Bronchial epithelial cell (primary cell): Measurements from ENCODE around the gene HBEGF. TPM values are rescaled to one million over a fixed set of nuclear protein-coding genes. Genes with fewer than 3 reads are reported as not detected.

ENCODE experiments used
- DNase-seq: peaks from one replicate; pipeline ENCODE4 v3.0.0-alpha.2; 2010; ENCODE audit warnings: low read depth
- FAIRE-seq: peaks from 2 replicates; lab custom pipeline; 2011; peaks lifted over from hg19 to GRCh38; lab: Jason Lieb, UNC
- H3K27me3 ChIP-seq: 2 replicates; pipeline ENCODE4 v1.5.1; 2011; ENCODE audit warnings: low read length; ENCODE audit not compliant: control insufficient read depth, insufficient read depth
- H3K36me3 ChIP-seq: 2 replicates; pipeline ENCODE4 v1.5.1; 2011; ENCODE audit warnings: low read length; ENCODE audit not compliant: control insufficient read depth, insufficient read depth
- H3K4me3 ChIP-seq: 2 replicates; pipeline ENCODE4 v1.5.1; 2011; ENCODE audit warnings: mild to moderate bottlenecking, low read depth, low read length, control low read depth
- total RNA-seq: library from RNA; depleted of rRNA; stranded (reverse); fragments of >200 nt; gene quantifications from 2 replicates; pipeline ENCODE4 v1.2.1, GENCODE V29; 2014
- TF ChIP-seq, protein P1 (sequence below): IDR thresholded peaks from 2 replicates; pipeline ENCODE4 v1.5.1; 2011; ENCODE audit warnings: mild to moderate bottlenecking, moderate library complexity, low read length, control low read depth, inconsistent platforms; ENCODE audit not compliant: insufficient read depth, severe bottlenecking

HBEGF gene
- total RNA-seq, 1 donor from 2014 or later, result 76.6 TPM

DNA sequence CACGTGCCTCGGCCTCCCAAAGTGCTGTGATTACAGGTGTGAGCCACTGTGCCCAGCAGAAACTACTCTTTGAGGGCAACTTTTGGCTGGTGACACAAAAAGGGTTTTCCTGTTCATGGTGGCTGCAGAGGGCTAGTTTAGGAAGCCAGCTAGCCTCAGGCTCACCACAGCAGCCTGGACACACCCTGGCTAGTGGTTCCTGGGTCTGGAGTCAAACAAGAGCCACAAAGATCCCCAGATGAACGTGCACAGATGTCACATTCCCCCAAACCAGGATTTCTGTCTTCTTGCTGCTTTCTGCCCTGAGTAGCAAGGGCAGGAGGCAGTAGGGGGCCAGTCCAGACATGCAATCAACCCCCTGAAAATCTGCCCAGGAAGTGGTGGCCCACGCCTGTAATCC is 6.8 kb downstream of the HBEGF start:
- H3K4me3 ChIP-seq, result no peak overlapping the region
- H3K27me3 ChIP-seq, result no peaks in the 10 kb centered on the region
- peaks cover 55% of the 10 kb centered on the region for H3K36me3 ChIP-seq
- DNase-seq (no peak), FAIRE-seq (no peak)
- TF ChIP-seq, protein P1, sequence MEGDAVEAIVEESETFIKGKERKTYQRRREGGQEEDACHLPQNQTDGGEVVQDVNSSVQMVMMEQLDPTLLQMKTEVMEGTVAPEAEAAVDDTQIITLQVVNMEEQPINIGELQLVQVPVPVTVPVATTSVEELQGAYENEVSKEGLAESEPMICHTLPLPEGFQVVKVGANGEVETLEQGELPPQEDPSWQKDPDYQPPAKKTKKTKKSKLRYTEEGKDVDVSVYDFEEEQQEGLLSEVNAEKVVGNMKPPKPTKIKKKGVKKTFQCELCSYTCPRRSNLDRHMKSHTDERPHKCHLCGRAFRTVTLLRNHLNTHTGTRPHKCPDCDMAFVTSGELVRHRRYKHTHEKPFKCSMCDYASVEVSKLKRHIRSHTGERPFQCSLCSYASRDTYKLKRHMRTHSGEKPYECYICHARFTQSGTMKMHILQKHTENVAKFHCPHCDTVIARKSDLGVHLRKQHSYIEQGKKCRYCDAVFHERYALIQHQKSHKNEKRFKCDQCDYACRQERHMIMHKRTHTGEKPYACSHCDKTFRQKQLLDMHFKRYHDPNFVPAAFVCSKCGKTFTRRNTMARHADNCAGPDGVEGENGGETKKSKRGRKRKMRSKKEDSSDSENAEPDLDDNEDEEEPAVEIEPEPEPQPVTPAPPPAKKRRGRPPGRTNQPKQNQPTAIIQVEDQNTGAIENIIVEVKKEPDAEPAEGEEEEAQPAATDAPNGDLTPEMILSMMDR, result no peak

DNA sequence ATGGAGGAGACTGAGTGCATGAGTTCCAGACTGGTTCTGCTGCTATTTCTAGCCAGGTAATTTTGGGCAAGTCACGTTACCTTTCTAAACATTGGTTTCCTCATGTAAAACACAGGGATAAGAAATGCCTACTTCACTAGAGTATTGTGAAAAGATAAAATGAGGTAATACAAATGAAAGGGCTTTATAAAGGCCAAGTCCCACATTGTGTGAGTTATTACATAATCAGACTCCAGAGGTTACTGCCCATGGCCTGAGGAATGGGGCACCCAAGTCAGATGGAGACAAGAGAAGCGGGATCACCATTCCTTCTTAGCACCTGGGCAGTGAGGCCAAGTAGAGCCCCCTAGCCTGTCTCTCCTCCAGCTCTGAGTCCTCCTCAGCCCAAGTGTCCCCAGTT is 7.5 kb downstream of the HBEGF start:
- Histone ChIP-seq H3K4me3 (no peak overlapping the region), H3K36me3 (peaks cover 53% of the 10 kb centered on the region), H3K27me3 (no peaks in the 10 kb centered on the region)
- TF ChIP-seq, protein P1, result no peak
- no peak for DNase-seq
- no peak for FAIRE-seq

DNA sequence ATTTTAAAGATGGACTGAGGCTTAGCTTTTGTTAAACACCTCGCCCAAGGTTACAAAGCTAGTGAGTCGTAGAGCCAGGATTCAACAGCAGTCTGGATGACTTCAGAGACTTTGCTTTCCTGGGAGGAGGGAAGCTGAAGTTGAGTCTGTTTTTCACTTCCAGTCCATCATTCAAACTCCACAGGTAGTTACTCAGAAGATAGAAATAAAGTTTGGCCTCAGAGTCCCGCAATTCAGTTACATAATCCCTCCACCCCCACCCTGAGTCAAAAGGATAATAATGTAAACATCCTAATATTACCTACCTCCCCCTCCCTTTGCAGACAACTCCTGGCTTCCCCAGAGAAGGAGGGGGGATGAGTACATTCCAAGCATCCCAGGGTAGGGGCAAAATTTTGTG is 8.1 kb downstream of the HBEGF start:
- no peak for FAIRE-seq

DNA sequence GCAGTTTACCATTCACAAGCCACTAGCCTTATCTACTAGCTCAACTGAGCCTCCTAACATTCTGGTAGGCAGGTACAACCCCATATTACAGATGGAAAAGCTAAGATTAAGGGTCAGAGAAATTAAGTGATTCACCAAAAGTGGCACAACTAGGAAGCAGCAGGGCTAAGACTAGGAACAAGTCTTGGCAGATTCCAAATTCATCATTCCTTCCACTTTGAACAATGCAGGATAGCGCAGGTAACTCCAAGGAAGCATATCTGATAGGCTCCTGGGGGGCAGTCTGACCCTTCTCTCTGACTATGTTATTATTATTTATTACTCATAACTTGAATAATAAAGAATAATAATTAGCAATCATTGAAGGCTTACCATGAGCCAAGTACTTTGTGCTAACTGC is 8.5 kb downstream of the HBEGF start:
- TF ChIP-seq, protein P1, result no peak
- H3K4me3 ChIP-seq, result no peak overlapping the region
- FAIRE-seq (no peak), DNase-seq (peak; percentile 88)
- peaks cover 47% of the 10 kb centered on the region for H3K36me3 ChIP-seq
- no peaks in the 10 kb centered on the region for H3K27me3 ChIP-seq

More for the DNA sequence above, 8.1 kb downstream of the HBEGF start:
- Histone ChIP-seq H3K27me3 (no peaks in the 10 kb centered on the region), H3K36me3 (peaks cover 52% of the 10 kb centered on the region), H3K4me3 (no peak overlapping the region)
- peak; percentile 75 for DNase-seq
- TF ChIP-seq, protein P1, result no peak

DNA sequence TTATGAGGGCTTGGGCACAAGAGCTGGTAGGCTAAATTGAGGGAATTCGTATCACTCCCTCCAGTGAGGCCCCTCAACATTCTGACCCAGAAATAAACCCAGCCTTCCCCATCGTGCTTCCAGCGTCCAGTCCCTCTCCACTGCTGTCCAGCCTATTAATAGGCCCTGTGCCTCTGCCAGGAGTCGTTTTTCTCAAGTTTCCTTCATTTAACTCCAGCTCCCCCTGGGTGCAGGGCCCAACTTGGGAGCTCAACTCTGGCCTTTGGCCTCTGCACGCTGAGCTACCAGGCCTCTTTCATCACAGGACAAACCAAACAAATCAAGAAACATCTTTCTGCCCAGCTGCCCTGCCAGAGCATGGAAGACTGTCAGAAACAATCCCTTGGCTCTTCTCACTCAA is 10.0 kb downstream of the HBEGF start:
- no peak overlapping the region for H3K4me3 ChIP-seq
- H3K36me3 ChIP-seq, result peaks cover 34% of the 10 kb centered on the region
- FAIRE-seq (no peak), DNase-seq (no peak)
- TF ChIP-seq, protein P1, result no peak
- H3K27me3 ChIP-seq, result no peaks in the 10 kb centered on the region

DNA sequence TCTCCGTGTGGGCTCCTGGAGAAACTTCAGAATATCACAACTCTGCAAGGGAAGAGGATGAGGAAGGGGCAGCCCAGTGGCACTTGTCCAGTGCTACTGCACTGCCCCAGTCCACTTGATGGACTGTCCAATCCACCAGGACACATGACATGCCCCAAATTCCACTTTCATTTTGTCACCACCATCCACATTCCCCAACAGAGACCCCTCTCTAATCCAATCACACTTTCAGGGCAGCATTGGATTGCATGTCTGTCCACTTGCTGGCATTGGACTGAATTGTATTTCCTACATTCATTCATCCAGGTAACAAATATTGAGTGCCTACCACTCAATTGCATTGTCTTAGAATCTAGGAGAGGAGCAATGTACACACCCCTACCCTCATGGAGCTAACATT is 14.8 kb downstream of the HBEGF start:
- TF ChIP-seq, protein P1, result no peak
- FAIRE-seq, result no peak
- H3K27me3 ChIP-seq, result no peaks in the 10 kb centered on the region
- no peak overlapping the region for H3K4me3 ChIP-seq
- no peak for DNase-seq
- peaks cover 16% of the 10 kb centered on the region for H3K36me3 ChIP-seq
